Measurements from ENCODE around the gene LMOD1.

DNA sequence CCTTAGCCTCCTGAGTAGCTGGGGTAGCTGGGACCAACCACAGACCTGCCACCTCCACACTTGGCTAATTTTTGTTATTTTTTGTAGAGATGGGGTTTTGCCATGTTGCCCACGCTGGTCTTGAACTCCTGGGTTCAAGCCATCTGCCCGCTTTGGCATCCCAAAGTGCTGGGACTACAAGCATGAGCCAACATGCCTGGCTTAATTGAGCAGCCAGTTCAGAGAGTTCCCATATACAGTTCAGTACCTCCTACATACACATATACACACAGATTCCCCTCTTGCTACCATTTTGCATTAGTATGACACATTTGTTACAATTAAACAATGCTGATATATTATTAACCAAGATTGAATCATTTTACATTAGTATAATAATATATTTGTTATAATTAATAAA is 39.0 kb upstream of the LMOD1 start:
- TF ChIP-seq, protein P1, sequence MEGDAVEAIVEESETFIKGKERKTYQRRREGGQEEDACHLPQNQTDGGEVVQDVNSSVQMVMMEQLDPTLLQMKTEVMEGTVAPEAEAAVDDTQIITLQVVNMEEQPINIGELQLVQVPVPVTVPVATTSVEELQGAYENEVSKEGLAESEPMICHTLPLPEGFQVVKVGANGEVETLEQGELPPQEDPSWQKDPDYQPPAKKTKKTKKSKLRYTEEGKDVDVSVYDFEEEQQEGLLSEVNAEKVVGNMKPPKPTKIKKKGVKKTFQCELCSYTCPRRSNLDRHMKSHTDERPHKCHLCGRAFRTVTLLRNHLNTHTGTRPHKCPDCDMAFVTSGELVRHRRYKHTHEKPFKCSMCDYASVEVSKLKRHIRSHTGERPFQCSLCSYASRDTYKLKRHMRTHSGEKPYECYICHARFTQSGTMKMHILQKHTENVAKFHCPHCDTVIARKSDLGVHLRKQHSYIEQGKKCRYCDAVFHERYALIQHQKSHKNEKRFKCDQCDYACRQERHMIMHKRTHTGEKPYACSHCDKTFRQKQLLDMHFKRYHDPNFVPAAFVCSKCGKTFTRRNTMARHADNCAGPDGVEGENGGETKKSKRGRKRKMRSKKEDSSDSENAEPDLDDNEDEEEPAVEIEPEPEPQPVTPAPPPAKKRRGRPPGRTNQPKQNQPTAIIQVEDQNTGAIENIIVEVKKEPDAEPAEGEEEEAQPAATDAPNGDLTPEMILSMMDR (IDR thresholded peaks at IDR 0.05; ENCODE audit: low read depth, low read length) = no peak
- TF ChIP-seq EZH2phosphoT487 (IDR thresholded peaks at IDR 0.05; ENCODE audit: low read depth) = no peak
